PFSK-1 (cell line): Measurements from ENCODE around the gene EIF6.
A peak's percentile ranks its signal among the peaks of the same experiment; 100 is the strongest.

ENCODE experiments used
- FOXP2 ChIP-seq: optimal IDR thresholded peaks from 2 replicates; pipeline ENCODE3; 2011; ENCODE audit warnings: borderline replicate concordance, control low read depth, inconsistent platforms; ENCODE audit not compliant: insufficient read depth; ENCODE audit errors: extremely low read length, extremely low read depth
- POLR2AphosphoS5 ChIP-seq: IDR thresholded peaks from 2 replicates; pipeline ENCODE4 v1.6.1; 2012; ENCODE audit warnings: low read depth, mild to moderate bottlenecking, control low read depth, low read length, moderate library complexity
- REST ChIP-seq, 2 experiments: IDR thresholded peaks; 2 replicates each; pipeline versions ENCODE4 v1.6.1 to v1.8.0; 2011 to 2012; ENCODE audit warnings: low read depth in 2 of 2, low read length in 2 of 2, control low read depth in 1 of 2, inconsistent platforms in 1 of 2, mild to moderate bottlenecking in 1 of 2, moderate library complexity in 1 of 2; ENCODE audit not compliant: insufficient read depth in 1 of 2
- SIN3A ChIP-seq: IDR thresholded peaks from 2 replicates; pipeline ENCODE4 v1.6.1; 2012; ENCODE audit warnings: mild to moderate bottlenecking, low read length, moderate library complexity, borderline replicate concordance; ENCODE audit not compliant: insufficient read depth
- TAF1 ChIP-seq: IDR thresholded peaks from 2 replicates; pipeline ENCODE4 v1.6.1; 2012; ENCODE audit warnings: low read length, control low read depth, borderline replicate concordance; ENCODE audit not compliant: insufficient read depth

Gene EIF6

DNA sequence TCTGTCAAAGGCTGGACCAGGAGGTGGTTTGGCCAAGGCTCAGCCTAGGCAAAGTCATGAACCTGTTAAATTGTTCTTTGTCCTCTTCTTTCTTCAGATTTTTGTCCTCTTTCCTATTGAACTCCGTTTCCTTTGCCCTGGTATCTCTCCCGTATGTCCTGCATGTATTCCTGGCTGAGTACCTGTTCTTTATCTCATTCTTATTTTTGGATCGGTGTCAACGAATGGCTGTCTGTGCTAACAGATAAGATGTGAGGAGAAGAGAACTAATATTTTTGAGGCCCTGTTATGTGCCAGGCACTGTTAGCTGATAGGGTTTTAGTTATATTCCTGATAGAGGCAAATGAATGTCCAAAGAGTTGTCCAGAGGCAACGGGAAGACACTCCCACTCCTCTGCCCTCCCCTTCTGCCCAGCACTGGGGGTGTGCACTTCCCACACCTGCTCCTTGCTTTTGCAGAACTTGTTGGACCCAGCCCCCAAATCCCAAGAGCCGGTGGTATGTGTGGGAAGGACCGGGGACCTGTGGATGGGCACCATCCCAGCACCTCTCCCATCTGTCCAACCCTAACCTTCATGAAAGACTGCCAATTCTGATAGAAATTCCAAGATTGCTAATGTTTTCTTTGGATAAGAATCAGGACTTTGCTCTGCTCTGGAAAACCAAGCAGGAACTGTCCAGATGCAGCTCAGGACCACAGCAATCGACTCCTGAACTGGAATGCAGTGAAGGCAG, 27.2 kb downstream of the EIF6 start:
- TF ChIP-seq REST (IDR thresholded peaks at IDR 0.05; ENCODE audit: insufficient read depth in 1 of 2, low read depth in 2 of 2, low read length in 2 of 2): peak; percentile 34 to 85; a peak in 2 of 4 replicates
- no peak for TF ChIP-seq POLR2AphosphoS5

- TF ChIP-seq REST (IDR thresholded peaks at IDR 0.05; ENCODE audit: insufficient read depth in 1 of 2, low read depth in 2 of 2, low read length in 2 of 2) (no peak), TAF1 (no peak), FOXP2 (no peak), POLR2AphosphoS5 (no peak), SIN3A (no peak)
Measured at GRCh38 chr20:35254448-35254999, 30.0 kb downstream of the EIF6 start.

DNA sequence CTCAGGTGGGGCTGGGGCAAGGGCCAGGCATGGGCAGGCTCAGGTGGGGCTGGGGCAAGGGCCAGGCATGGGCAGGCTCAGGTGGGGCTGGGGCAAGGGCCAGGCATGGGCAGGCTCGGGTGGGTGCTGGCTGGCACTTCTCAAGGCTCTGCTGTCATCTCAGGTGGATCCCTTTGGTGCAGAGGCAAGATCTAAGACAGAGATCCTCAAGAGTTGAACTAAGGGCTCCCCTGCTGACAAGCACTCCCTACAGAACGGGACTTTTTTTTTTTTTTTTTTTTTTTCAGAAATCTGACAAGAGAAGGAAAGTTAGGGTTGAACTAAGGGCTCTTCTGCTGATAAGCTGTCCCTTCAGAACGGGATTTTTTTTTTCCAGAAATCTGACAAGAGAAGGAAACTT, 31.6 kb downstream of the EIF6 start:
- TF ChIP-seq REST (IDR thresholded peaks at IDR 0.05; ENCODE audit: insufficient read depth in 1 of 2, low read depth in 2 of 2, low read length in 2 of 2) (no peak), POLR2AphosphoS5 (no peak), SIN3A (no peak), TAF1 (no peak), FOXP2 (no peak)

DNA sequence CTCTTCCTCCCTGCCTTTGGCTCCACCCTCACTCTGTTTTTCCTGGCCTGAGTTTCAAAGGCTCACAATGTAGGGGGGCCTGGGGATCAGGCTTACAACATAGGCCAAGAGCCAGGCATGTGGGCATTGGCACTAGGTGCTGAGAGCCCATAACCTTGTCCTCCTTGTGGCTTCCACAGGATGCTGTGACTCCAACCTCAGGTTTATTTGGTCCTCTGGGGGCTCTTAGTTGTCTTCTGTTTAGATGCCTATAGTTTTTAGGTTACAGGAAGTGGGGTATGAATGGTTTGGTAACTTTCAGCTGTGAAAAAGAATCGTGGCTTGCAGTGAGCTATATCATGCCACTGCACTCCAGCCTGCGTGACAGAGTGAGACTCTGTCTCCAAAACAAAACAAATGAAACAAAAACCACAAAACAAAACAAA, 32.5 kb downstream of the EIF6 start:
- no peak for TF ChIP-seq REST (IDR thresholded peaks at IDR 0.05; ENCODE audit: insufficient read depth in 1 of 2, low read depth in 2 of 2, low read length in 2 of 2)
- TF ChIP-seq FOXP2: no peak
- no peak for TF ChIP-seq TAF1
- no peak for TF ChIP-seq POLR2AphosphoS5
- no peak for TF ChIP-seq SIN3A

- no peak for TF ChIP-seq FOXP2
Measured at GRCh38 chr20:35251613-35251940, 33.0 kb downstream of the EIF6 start.
